Panc1 (cell line): ENCODE measurements around the gene P2RY2. TPM values are rescaled to one million over a fixed set of nuclear protein-coding genes. Genes with fewer than 3 reads are reported as not detected.

Experiments used
- ATAC-seq: fragments of 200-7000 bp; cut with Tn5 transposase; 2 replicates; pipeline ENCODE4 v1.9.1; 2020; ENCODE audit warnings: mild to moderate bottlenecking, moderate library complexity
- BruUV-seq: library from RNA; stranded (reverse); fragments of 400-500 nt; replicated peaks from 2 replicates; lab custom pipeline; 2021; lab: Mats Ljungman, UMichigan
- CTCF ChIA-PET: fragments of 300-600 bp; sonication (Branson Sonifier 250); formaldehyde crosslinking; loops from one replicate; lab custom pipeline; 2022; ENCODE audit warnings: antibody characterized with exemption; lab: Charles Lee
- POLR2A ChIA-PET: fragments of 300-600 bp; sonication (Branson Sonifier 250); formaldehyde crosslinking; loops from one replicate; lab custom pipeline; 2022; ENCODE audit warnings: antibody characterized with exemption; lab: Charles Lee
- DNase-seq: peaks from one replicate; pipeline ENCODE4 v3.0.0-alpha.2; 2010; ENCODE audit warnings: low read depth, low spot score
- H3K27ac ChIP-seq: 2 replicates; pipeline ENCODE4 v1.5.1; 2011; ENCODE audit warnings: mild to moderate bottlenecking, low read length, inconsistent platforms
- H3K27me3 ChIP-seq: fragments of 200-500 bp; sonication (Bioruptor generic); 2 replicates; pipeline ENCODE4 v1.6.0; 2014; ENCODE audit warnings: low read length, inconsistent platforms; ENCODE audit not compliant: control insufficient read depth, insufficient read depth
- H3K36me3 ChIP-seq: fragments of 200-500 bp; sonication (Bioruptor generic); 2 replicates; pipeline ENCODE4 v1.5.1; 2014; ENCODE audit warnings: inconsistent platforms, mild to moderate bottlenecking, low read length, moderate library complexity; ENCODE audit not compliant: control insufficient read depth, insufficient read depth
- H3K4me1 ChIP-seq: 2 replicates; pipeline ENCODE4 v1.5.1; 2011; ENCODE audit warnings: inconsistent platforms, mild to moderate bottlenecking, low read length, moderate library complexity; ENCODE audit not compliant: control insufficient read depth, insufficient read depth
- H3K4me3 ChIP-seq, 2 experiments: 2 replicates each; pipeline ENCODE4 v1.5.1; 2011 to 2012; ENCODE audit warnings: low read depth in 2 of 2, low read length in 2 of 2, mild to moderate bottlenecking in 2 of 2, inconsistent platforms in 1 of 2, moderate library complexity in 1 of 2
- H3K9me3 ChIP-seq: fragments of 200-500 bp; sonication (Bioruptor generic); 2 replicates; pipeline ENCODE4 v1.5.1; 2014; ENCODE audit warnings: low read depth, mild to moderate bottlenecking, inconsistent platforms, low read length, moderate library complexity; ENCODE audit not compliant: control insufficient read depth, insufficient read depth
- POLR2AphosphoS5 ChIP-seq: IDR thresholded peaks from 2 replicates; pipeline ENCODE4 v1.6.1; 2012; ENCODE audit warnings: mild to moderate bottlenecking, low read depth, low read length, moderate library complexity
- REST ChIP-seq, 2 experiments: IDR thresholded peaks; 2 replicates each; pipeline ENCODE4 v1.6.1; 2011 to 2012; ENCODE audit warnings: low read depth in 2 of 2, control low read depth in 1 of 2, low read length in 1 of 2, mild to moderate bottlenecking in 1 of 2, moderate library complexity in 1 of 2; ENCODE audit not compliant: insufficient read depth in 1 of 2
- SIN3A ChIP-seq: IDR thresholded peaks from 2 replicates; pipeline ENCODE4 v1.6.1; 2012; ENCODE audit warnings: low read depth, mild to moderate bottlenecking, low read length, moderate library complexity, borderline replicate concordance; ENCODE audit not compliant: insufficient read depth
- TCF7L2 ChIP-seq: IDR thresholded peaks from 2 replicates; pipeline ENCODE4 v1.6.1; 2011; ENCODE audit warnings: mild to moderate bottlenecking, low read depth, low read length, inconsistent platforms
- in situ Hi-C: cut with HindIII; loops from 2 replicates; pipeline ENCODE4 v1.10.0; 2016; ENCODE audit warnings: low sequenced_read_pairs, low pct_unique_long_range_greater_than_20kb
- intact Hi-C: fragments of 100-400 bp; cut with micrococcal nuclease; formaldehyde crosslinking; loops from one replicate; pipeline ENCODE4 v1.10.0; 2022; ENCODE audit not compliant: unreplicated experiment
- total RNA-seq: library from RNA; stranded (reverse); gene quantifications from one replicate; pipeline ENCODE4 v1.2.1, GENCODE V29; 2021; ENCODE audit not compliant: unreplicated experiment
- TF ChIP-seq, protein P1 (sequence below): fragments of 450-650 bp; IDR thresholded peaks from 2 replicates; pipeline ENCODE4 v1.5.1; 2017; ENCODE audit warnings: mild to moderate bottlenecking

The P2RY2 gene
- total RNA-seq, 1 experiment from 2014 or later: 2.4 TPM

DNA sequence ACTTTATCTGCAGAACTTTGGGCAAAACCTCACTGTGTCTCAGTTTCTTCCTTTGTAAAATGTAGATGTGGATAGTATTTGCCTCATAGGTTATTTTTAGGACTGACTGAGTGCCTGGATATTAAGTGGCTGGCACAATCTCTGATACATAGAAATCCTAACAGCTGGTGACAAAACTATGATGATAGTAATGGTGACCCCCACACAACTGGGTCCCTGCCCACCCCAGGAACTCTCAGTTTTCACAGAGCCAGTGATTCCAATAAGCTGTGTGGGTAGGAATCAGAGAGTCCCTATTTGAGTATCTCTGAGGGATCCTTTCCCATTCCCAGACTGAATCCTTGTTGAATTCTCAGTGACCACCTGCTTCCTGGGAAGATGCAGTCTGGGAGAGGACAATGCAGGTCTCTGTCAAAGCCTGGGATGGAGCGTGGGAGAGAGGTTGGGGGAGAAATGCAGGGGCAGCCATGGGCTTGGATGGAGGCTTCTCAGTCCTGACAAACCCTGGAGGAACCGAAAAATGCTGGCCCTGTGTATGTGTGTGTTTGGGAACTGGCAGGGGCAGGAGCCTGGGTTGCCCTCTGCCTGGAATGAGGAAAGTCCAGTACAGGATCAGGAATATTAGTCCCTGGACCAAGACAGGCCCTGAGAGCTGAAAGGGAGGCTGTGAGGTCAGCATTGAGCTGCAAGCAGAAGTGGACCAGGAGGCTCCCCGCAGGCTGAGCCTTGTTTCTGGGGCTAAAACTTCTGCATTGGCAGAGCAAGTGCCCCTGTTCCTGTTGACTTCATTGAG is 48.0 kb downstream of the P2RY2 start:
- intact Hi-C loops (no loop called here), in situ Hi-C loops (no loop called here)
- H3K9me3 ChIP-seq: no peaks in the 10 kb centered on the region
- CTCF ChIA-PET: interaction anchor here (0.6 kb wide), 1 partner anchor 41 kb away, joined by 8 read pairs; no protein-coding TSS in a partner anchor
- POLR2A ChIA-PET: no interaction called here
- H3K4me1 ChIP-seq: no peaks in the 10 kb centered on the region
- BruUV-seq: no TSS peak
- TF ChIP-seq TCF7L2 (no peak), REST (IDR thresholded peaks at IDR 0.05; ENCODE audit: insufficient read depth in 1 of 2, low read depth in 2 of 2, low read length in 1 of 2) (no peak), SIN3A (no peak), POLR2AphosphoS5 (no peak)
- TF ChIP-seq, protein P1, sequence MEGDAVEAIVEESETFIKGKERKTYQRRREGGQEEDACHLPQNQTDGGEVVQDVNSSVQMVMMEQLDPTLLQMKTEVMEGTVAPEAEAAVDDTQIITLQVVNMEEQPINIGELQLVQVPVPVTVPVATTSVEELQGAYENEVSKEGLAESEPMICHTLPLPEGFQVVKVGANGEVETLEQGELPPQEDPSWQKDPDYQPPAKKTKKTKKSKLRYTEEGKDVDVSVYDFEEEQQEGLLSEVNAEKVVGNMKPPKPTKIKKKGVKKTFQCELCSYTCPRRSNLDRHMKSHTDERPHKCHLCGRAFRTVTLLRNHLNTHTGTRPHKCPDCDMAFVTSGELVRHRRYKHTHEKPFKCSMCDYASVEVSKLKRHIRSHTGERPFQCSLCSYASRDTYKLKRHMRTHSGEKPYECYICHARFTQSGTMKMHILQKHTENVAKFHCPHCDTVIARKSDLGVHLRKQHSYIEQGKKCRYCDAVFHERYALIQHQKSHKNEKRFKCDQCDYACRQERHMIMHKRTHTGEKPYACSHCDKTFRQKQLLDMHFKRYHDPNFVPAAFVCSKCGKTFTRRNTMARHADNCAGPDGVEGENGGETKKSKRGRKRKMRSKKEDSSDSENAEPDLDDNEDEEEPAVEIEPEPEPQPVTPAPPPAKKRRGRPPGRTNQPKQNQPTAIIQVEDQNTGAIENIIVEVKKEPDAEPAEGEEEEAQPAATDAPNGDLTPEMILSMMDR: no peak
- no peaks in the 10 kb centered on the region for H3K36me3 ChIP-seq
- no peak for ATAC-seq
- DNase-seq: no peak
- H3K27me3 ChIP-seq: no peaks in the 10 kb centered on the region
- H3K27ac ChIP-seq: no peak overlapping the region
- no peak overlapping the region for H3K4me3 ChIP-seq

- DNase-seq: no peak
- Histone ChIP-seq H3K27ac (no peak overlapping the region), H3K4me1 (peaks cover 5% of the 10 kb centered on the region), H3K36me3 (no peaks in the 10 kb centered on the region), H3K4me3 (no peak overlapping the region), H3K9me3 (no peaks in the 10 kb centered on the region), H3K27me3 (no peaks in the 10 kb centered on the region)
- ChIA-PET CTCF (no interaction called here), POLR2A (no interaction called here)
- no peak for ATAC-seq
- BruUV-seq: no TSS peak
- in situ Hi-C loops (no loop called here), intact Hi-C loops (no loop called here)
- TF ChIP-seq REST (IDR thresholded peaks at IDR 0.05; ENCODE audit: insufficient read depth in 1 of 2, low read depth in 2 of 2, low read length in 1 of 2) (no peak), SIN3A (no peak), TCF7L2 (no peak), POLR2AphosphoS5 (no peak)
- TF ChIP-seq, protein P1: no peak
These were observed 48.6 kb downstream of the P2RY2 start for GRCh38 chr11:73266646-73267020.
